ENCODE data around the gene CP. TPM values are rescaled to one million over a fixed set of nuclear protein-coding genes. Genes with fewer than 3 reads are reported as not detected.
"Not testable (repeated sequence)": the region's sequence is repeated elsewhere in the genome, so short reads cannot be mapped to it uniquely, and the experiment has no call there.

The CP gene
- total RNA-seq, 1 experiment from 2014 or later = not detected

DNA sequence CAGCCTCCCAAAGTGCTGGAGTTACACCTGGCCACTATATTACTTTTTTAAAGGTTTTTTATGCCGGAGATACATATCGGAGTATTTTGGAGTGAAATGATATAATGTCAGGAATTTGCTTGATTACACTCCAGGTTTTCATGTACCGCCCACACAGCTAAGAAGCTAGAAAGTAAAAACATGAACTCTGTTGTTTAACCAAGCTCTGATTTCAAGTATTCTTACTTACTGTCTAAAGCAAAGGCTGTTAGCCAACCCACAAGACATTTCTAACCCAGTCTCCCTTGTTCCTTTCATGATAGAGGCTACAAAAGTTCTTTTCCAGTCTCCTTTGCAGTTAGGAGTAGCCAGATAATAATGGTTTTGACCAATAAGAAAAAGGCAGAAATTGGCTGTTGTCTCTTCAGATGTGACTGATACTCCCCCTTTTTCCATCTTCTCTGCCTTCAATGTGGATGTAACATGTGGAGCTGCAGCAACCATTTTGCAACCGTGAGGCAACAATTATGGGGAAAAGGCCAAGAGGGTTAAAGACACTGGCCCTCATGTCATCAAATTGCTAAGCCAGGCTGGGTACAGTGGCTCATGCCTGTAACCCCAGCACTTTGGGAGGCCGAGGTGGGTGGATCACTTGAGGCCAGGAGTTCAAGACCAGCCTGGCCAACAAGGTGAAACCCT is 6.1 kb upstream of the CP start:
- no peak for DNase-seq (ENCODE audit: low read depth)

DNA sequence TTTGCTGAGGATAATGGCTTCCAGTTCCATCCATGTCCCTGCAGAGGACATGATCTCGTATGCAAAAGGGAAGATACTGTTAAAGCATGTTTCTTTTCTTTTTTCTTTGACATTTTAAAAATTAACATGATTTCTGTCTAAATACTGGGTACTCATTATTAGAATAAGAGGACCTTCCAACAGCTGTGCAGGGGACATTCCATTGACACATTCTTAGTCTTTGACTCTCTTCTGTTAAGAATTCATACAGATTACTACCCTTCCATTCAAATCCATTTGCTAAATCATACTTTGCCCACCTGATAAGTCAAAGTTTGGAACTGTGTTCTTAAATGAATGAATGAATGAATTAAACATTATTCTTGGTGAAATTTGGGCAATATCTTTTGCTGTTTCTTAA is 5.1 kb upstream of the CP start:
- DNase-seq (ENCODE audit: low read depth) = no peak

DNA sequence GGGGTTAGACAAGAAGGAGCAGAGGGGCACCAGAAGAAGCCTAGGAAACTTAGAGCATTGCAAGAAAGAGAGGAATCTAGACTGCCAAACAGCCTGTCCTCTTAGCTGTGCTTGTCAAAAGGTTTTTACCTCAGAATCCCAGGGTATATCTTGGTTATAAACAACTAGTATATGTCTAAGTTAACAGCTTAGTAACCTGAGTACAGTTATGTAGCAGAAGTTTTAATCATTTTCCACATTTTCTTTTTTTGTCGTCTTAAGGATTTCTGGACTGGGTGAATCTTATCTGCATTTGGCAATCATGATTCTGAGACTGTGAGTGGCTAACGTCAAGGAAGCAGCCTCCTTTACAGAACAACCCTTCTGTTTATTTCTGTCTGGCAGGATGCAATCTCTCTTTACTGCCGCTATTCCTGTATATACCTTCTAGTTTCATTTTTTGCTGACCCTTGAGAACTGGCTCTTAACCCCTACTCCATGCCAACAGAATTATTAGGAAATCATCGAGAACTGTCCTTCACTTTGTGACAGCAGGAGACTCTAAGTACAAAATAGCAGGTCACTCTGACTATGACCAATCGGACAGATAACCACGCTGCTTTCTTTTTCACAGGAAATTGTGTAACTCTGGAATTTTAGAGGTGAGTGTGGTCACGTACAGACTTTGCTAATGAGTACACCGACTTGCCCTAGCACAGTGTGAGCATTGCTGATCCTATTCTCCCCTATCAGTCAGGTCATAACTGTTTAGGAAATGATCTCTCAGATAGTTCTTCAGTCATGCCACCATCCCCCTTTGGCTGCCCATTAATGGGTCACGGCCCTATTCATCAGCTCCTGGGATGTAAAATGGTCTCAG is 3.3 kb upstream of the CP start:
- DNase-seq (ENCODE audit: low read depth) = peak; percentile 92

DNA sequence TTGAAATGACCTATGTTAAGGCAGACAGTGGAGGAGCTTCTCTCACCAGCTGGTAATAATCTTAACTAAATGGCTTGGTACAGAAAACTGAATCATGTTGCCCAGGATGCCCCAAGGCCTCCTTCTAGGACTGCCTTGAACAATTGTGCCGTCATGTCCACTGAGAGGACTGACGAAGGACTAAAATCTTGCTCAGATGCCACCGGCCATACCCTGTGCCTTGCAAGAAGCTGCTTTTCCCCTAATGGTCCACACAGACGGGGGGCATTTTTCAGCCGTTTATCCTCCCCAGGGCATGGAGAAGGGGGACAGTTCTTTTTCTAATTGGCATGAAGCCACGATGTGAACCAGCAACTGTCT is 1.8 kb upstream of the CP start:
- DNase-seq (ENCODE audit: low read depth) = peak; percentile 27

DNA sequence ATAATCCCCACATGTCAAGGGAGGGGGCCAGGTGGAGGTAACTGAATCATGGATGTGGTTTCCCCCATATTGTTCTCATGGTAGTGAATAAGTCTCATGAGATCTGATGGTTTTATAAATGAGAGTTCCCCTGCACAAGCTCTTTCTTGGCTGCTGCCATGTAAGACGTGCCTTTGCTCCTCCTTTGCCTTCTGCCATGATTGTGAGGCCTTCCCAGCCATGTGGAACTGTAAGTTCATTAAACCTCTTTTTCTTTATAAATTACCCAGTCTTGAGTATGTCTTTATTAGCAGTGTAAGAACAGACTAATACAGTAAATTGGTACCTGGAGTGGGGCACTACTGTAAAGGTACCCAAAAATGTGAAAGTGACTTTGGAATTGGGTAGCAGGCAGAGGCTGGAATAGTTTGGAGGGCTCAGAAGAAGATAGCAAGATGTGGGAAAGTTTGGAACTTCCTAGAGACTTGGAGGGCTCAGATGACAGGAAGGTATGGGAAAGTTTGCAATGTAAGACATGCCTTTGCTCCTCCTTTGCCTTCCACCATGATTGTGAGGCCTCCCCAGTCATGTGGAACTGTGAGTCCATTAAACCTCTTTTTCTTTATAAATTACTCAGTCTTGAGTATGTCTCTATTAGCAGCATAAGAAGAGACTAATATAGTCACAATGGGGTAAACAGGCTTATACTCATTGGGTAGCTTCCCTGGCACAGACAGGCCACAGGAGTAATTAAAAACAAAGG is 2.1 kb downstream of the CP start:
- not testable (repeated sequence) for DNase-seq (ENCODE audit: low read depth)

DNA sequence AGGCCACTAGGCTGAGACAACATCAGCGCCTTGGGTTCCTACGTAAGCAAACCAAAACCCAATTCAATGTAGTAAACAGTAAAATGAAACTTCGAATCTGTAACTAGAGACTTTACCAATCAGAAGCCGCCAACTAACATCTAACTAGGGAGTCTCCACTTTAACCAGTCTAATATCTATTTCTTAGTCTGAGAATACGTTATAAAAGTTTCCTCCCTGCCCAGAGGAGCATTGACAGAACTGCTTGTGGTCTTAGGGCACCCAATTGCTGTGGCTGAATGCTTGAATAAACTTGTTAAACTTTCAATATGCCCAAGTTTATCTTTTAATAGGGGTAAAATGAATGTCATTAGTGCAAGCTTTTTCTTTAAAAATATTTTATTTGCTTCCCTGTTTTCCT is 4.3 kb downstream of the CP start:
- DNase-seq (ENCODE audit: low read depth) = no peak

DNA sequence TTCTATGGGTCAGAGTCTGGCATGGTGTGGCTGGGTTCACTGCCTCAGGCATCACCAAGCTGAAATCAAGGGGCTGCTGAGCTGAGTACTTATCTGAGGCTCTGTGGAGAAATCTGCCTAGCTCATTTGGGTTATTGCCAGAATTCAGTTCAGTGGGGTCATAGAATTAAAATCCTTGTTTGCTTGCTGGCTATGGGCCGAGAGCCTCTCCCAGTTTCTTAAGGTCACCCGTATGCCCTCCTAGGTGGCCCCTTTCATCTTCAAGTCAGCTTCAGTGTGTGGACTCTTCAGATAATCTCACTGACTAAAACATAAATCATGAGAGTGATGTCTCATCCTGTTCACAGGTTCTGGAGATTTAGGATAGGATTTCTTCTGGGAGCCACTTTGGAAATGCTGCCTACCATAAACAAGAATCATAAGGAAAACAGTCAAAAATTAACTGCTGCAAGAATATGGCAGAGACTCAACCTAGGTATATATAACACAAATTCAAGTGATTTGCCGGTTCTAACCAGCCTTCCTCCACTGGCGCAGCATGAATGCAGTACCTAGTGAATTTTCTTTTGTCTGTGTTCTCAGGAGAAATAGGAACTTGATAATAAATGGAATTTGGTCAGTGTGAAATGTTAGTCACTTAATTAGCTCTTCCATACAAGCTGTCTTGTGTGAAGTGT is 5.3 kb downstream of the CP start:
- DNase-seq (ENCODE audit: low read depth) = peak; percentile 41

DNA sequence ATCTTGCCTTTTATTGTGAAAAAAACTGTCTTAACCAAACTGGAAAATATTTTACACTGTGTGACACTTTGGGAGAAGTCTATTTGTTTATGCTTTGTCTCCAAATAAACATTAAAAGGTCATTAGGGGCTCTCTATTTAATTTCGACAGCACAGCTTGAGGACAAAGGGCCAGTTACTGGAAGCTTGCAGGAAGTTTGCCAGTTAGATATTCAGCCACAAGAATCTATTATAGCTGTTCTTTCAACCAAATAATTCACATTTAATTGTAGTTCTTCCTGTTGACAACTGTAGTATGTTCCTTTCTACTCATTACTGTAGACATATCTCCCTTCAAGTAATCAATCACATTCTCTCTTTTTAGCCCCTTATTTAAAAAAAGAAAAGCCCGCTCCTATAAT is 6.1 kb downstream of the CP start:
- DNase-seq (ENCODE audit: low read depth) = no peak

DNA sequence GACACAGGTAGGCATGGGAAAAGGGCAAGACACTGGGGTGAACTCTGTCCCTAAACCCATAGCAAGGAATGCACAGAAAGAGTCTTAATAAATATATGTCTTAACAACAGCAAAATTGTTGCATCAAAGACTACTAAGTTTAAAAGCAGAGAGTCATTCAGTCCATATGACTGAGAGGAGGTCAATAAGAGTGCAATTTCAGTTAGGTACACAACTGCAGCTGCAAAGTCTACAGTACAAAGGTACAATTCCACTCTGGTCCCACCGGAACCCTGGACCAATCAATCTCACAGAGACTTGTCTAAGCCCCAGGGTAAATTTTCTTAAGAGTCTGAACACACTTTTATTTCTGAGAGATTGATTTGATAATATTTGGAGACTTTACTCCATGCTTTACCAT is 6.9 kb downstream of the CP start:
- DNase-seq (ENCODE audit: low read depth) = no peak

DNA sequence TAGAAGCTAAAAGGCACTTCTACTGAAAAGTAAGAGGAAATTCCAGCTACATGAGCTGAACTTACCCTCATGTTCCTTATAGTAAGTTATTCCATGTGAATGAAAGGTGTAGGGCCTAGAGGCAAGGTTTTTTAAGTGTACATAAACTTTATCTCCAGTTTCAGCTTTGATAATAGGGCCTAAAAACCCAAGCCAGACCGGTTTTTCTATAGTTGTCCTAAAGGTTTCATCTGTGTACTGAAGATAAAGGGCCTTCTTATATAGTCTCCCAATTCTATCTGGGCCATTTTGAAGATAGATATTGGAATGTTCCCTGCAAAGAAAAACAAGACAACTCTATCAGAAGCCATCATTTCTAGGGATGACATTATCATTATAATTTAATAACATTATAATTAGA is 9.2 kb downstream of the CP start:
- no peak for DNase-seq (ENCODE audit: low read depth)

DNA sequence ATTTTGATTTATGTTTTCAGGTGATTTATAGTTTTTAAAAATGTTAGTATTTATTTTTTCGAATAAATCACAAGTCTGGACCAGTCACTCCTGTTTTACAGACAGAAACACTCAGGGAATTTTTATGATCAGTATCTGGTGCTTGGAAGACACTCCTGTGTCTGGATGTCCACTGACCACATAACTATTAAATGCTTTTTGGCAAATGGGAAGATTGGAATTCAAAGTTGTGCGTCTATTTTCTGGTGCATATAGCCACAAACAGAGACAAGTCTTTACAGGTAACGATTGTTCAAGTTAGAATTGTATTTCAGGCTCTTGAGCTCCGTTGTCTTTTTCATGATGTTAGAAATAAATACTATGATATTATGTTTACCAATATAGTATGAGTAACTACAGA is 12.2 kb downstream of the CP start:
- no peak for DNase-seq (ENCODE audit: low read depth)

DNA sequence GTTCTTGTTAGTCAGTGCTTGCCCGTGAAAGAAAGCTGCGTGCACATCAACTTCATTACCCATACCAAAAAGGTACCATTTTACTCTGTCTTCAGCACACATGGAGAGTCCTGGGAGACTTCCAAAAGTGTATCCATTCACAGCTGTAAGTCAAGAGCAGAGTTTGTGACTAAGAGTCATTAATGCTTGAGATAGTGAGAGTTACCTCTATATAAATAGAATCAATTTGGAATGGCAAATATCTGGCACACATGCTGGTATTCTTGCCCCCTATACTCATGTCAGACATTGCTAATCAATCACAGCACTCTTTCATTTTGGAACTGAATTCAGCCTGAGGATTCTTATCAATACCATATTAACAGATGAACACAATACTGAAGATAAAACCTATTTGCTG is 14.2 kb downstream of the CP start:
- DNase-seq (ENCODE audit: low read depth) = no peak

DNA sequence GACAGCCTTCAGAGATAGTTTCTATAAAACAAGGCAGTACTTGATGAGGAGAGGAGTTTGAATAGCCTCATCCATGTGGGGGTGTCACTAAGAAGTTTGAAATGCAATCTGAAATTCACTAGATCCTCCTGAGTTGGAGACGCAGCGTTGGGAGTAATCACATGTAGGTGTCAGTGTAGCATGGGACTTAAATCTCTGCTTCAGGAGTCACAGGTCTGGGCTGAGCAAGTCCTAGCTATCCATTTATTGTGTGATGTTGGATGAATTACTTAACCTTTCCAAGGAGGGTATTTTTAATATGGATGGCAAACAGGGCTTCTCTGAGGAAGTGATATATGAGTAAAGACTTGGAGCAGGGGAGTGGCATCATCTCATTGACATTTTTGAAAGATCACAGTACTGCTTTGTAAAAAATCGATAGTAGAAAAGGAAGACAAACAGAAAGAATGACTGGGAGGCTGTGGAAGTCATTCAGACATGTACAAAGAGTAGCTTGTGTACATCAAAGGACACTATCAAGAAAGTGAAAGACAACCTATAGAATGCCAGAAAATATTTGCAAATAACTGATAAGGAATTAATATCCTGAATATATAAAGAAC is 17.1 kb downstream of the CP start:
- DNase-seq (ENCODE audit: low read depth) = no peak

DNA sequence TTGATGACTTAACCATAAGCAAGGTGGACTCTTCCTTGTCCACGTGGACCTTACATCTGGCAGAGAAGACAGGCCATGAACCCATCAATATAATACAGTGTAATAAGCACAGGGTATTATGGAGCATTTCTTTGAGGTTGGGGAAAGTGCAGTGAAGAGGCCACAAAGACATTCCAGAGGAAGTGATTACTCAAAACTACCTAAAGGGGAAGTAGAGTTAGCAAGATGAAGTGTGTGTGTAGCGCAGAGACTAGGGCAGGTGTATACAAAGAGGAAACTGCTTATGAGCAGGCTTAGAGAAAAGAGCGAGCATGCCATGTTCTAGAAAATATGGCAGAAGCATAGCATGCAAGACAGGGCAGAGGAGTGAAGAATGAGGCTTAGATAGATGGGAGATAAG is 17.9 kb downstream of the CP start:
- no peak for DNase-seq (ENCODE audit: low read depth)

DNA sequence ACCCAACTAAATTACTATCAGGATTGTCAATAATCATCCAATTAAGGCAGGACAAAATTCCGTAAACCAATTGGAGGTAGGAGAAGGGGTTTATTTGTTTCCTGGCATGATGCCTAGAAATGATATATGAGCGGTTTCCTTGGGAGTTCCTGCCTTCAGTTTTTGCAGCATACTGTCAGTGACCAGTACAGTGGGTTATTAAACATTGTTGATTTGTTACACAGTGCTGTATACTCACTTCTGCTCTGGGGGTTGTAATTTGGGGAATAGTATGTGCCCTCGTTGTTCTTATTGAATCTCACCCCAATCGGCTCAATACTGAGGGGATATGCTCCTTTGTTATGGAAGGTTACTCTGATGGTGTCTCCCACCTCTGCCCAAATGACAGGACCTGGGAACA is 22.2 kb downstream of the CP start:
- no peak for DNase-seq (ENCODE audit: low read depth)

DNA sequence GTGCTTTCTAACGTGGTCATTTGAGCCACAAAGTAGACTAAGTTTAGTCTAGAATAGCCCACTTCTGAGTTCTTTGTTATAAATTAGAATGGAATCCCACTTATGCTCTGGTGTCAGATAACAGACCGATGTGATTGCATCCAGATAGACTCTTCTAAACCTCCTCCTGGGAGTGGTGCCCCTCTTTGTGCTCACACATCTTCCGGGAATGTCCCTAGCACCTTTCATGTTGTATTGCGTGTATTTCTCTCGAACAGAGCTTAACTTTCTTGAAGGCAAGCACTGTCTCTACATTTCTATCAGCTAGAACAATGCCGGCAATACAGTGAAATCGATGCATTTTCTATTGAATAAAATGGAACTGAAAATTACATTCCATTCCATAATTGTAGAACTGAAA is 23.0 kb downstream of the CP start:
- no peak for DNase-seq (ENCODE audit: low read depth)

DNA sequence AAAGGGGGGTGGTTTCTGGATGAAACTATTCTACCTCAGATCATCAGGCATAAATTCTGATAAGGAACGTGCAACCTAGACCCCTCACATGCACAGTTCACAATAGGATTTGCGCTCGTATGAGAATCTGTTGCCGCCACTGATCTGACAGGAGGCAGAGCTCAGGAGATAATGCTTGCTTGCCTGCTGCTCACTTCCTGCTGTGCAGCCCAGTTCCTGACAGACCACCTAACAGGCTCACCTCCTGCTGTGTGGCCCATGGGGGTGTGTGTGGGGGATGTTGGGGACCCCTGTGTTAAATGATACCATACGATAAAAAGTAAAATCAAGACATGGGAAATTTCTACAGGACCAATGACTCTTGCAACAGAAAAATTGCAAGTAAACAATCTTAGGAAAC is 24.0 kb downstream of the CP start:
- no peak for DNase-seq (ENCODE audit: low read depth)

DNA sequence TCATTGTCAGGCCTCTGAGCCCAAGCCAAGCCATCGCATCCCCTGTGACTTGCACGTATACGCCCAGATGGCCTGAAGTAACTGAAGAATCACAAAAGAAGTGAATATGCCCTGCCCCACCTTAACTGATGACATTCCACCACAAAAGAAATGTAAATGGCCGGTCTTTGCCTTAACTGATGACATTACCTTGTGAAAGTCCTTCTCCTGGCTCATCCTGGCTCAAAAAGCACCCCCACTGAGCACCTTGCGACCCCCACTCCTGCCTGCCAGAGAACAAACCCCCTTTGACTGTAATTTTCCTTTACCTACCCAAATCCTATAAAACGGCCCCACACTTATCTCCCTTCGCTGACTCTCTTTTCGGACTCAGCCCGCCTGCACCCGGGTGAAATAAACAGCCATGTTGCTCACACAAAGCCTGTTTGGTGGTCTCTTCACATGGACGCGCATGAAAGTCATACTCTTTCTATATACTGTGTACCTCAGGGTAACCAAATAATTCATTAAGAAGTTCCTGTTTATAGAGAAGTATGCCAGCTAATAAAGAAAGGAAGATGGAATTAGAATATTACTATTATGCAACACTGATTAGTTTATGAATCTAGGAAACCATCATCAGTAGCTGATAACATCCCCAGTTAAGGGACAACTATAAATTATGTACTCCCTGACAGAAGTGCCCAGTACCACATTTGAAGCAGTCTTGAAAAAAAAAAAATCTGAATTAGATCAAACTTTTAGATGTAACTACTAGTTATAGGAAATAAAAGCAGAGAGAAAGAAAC is 24.6 kb downstream of the CP start:
- not testable (repeated sequence) for DNase-seq (ENCODE audit: low read depth)

DNA sequence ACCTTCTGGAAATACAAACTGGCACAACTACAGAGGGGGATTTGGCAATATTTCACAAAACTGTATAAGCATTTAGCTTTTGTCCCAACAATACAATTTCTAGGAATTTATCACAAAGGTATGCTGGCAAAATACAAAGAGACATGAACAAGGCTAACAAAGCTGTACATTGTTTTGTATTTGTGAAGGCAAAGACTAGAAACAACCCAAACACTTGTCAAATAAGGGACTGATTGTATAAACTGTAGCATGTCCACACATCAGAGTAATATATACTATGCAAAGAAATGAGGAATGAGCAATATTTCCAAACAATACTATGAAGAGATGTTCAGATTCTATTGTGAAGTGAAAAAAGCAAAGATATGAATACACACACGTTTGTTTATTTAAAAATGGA is 26.4 kb downstream of the CP start:
- no peak for DNase-seq (ENCODE audit: low read depth)

DNA sequence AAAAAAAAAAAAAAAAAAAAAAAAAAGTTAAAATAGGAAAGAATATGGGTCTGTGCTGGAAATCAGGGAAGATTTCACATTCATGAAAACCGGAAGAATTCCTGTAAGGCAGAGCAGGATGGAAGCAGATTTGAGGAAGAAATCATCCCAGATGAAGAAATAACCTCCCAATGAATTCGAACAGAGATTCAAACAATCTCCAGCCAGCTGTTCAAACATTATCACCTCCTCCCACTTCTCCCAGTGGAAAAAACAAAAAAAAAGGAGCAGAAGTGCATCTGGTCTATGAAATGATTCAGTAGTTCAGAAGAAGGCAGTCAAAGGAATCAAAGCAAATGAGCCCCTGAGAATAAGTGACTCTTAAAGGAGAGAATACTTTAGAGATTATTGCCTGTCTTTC is 33.1 kb downstream of the CP start:
- no peak for DNase-seq (ENCODE audit: low read depth)

DNA sequence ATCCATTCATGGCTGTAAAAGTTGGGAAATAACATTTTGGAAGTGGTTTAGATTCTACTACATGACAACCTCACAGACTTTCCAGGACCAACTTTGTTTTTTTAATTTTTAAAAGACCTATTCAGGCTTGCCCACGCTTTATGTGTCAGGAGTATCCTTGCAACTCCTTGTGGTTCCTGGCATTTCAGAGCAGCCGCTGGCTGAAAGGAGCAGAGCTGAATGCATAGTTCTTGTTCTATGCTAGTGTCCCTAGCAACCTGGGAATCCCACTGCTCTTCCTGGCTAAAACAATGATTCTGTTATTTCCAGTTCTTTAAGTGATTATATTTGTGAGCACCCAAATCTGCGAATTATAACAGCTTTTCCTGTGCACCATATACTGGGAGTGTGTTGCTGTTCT is 34.9 kb downstream of the CP start:
- peak; percentile 41 for DNase-seq (ENCODE audit: low read depth)
